ENCODE data around the gene ACTG2. TPM values are rescaled to one million over a fixed set of nuclear protein-coding genes. Genes with fewer than 3 reads are reported as not detected.

Gene ACTG2
- total and polyA plus RNA-seq, 2 donors (not counting 1 experiment from before 2014, with no cell fraction given) = not detected

DNA sequence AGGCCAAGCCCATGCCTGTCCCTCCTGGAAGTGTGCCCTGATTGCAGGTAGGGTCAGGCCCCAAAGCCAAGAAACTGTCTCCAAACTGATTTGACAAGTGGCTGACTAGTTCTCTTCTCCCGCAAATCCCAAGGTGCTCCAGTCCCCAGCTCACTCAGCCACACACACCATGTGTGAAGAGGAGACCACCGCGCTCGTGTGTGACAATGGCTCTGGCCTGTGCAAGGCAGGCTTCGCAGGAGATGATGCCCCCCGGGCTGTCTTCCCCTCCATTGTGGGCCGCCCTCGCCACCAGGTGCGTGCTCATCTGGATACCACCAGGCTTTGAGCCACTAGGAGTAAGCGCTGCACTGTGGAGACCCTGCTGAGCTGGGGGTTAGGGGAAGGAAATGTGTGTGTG, 8.3 kb downstream of the ACTG2 start:
- no peaks in the 10 kb centered on the region for H3K36me3 ChIP-seq (replicated peaks in 1 of 2; ENCODE audit: control extremely low read depth in 1 of 2, control insufficient read depth in 1 of 2, extremely low read depth in 1 of 2, insufficient read depth in 2 of 2, low read length in 1 of 2)
- H3K4me2 ChIP-seq (replicated peaks; ENCODE audit: low read depth, low read length, poor library complexity, severe bottlenecking) = no peak overlapping the region
- no peak overlapping the region for H3K4me3 ChIP-seq (ENCODE audit: control extremely low read depth in 1 of 5, extremely low read depth in 1 of 5, insufficient read depth in 1 of 5, low read depth in 2 of 5, low read length in 4 of 5)
- peaks cover 0 to 3% (median 0%) of the 10 kb centered on the region in 4 experiments for H3K27me3 ChIP-seq (replicated peaks in 1 of 4; ENCODE audit: control extremely low read depth in 1 of 4, control insufficient read depth in 3 of 4, insufficient read depth in 4 of 4, low read length in 3 of 4)
- H3K4me1 ChIP-seq (ENCODE audit: control insufficient read depth in 2 of 2, insufficient read depth in 2 of 2, low read length in 2 of 2) = peaks cover 3 to 11% of the 10 kb centered on the region in 2 donors
- ChIA-PET CTCF (no interaction called here), POLR2A (no interaction called here)
- no peak overlapping the region for H3K27ac ChIP-seq (ENCODE audit: low read length in 2 of 2)
- no peak overlapping the region for H3K27ac Mint-ChIP-seq
- no peak for TF ChIP-seq EZH2 (IDR thresholded peaks at IDR 0.05; ENCODE audit: borderline replicate concordance, insufficient read depth, low read depth, low read length, poor library complexity, severe bottlenecking)
- TF ChIP-seq, protein P1, sequence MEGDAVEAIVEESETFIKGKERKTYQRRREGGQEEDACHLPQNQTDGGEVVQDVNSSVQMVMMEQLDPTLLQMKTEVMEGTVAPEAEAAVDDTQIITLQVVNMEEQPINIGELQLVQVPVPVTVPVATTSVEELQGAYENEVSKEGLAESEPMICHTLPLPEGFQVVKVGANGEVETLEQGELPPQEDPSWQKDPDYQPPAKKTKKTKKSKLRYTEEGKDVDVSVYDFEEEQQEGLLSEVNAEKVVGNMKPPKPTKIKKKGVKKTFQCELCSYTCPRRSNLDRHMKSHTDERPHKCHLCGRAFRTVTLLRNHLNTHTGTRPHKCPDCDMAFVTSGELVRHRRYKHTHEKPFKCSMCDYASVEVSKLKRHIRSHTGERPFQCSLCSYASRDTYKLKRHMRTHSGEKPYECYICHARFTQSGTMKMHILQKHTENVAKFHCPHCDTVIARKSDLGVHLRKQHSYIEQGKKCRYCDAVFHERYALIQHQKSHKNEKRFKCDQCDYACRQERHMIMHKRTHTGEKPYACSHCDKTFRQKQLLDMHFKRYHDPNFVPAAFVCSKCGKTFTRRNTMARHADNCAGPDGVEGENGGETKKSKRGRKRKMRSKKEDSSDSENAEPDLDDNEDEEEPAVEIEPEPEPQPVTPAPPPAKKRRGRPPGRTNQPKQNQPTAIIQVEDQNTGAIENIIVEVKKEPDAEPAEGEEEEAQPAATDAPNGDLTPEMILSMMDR (IDR thresholded peaks at IDR 0.05) = no peak
- no peaks in the 10 kb centered on the region for H4K20me1 ChIP-seq (ENCODE audit: control insufficient read depth, insufficient read depth, low read length, poor library complexity, severe bottlenecking)
- H3K9me3 ChIP-seq (ENCODE audit: control extremely low read depth in 1 of 3, control insufficient read depth in 2 of 3, insufficient read depth in 1 of 3, low read length in 2 of 3) = no peaks in the 10 kb centered on the region
- peaks cover 6% of the 10 kb centered on the region for H3K4me1 Mint-ChIP-seq
- H3K27me3 Mint-ChIP-seq = peaks cover 15% of the 10 kb centered on the region
- no peak overlapping the region for H2AFZ ChIP-seq (ENCODE audit: insufficient read depth, low read depth, low read length, poor library complexity, severe bottlenecking)
- no peak overlapping the region for H3K9ac ChIP-seq (ENCODE audit: low read length)
- 96% methylated on average over 8 of the region's 10 CpGs for WGBS (ENCODE audit: insufficient coverage)
- H3K9me3 Mint-ChIP-seq (ENCODE audit: insufficient read depth) = no peaks in the 10 kb centered on the region
- H3K79me2 ChIP-seq (ENCODE audit: control insufficient read depth, insufficient read depth, low read length) = no peaks in the 10 kb centered on the region
- DNase-seq (no peak), ATAC-seq (ENCODE audit: low read depth) (no peak)
- intact Hi-C loops (cut with micrococcal nuclease) = no loop called here
- no peak overlapping the region for H3K4me3 Mint-ChIP-seq

DNA sequence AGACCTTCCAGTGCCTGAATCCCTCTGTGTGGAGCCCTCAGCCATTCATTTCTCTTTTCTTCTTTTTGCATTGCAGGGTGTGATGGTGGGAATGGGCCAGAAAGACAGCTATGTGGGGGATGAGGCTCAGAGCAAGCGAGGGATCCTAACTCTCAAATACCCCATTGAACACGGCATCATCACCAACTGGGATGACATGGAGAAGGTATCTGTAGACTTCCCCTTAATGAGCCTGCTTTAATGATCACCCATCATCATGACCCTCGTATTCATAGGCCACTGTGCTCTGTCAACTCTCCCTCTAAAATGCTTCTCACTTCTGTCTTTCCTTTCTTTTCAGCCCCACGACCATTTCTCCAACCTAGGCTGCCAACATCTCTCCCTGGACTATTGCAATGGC, 9.5 kb downstream of the ACTG2 start:
- Mint-ChIP-seq H3K4me3 (no peak overlapping the region), H3K27me3 (peaks cover 15% of the 10 kb centered on the region), H3K27ac (no peak overlapping the region), H3K4me1 (no peaks in the 10 kb centered on the region), H3K9me3 (ENCODE audit: insufficient read depth) (no peaks in the 10 kb centered on the region)
- DNase-seq = no peak
- Histone ChIP-seq H3K27ac (ENCODE audit: low read length in 2 of 2) (no peak overlapping the region), H2AFZ (ENCODE audit: insufficient read depth, low read depth, low read length, poor library complexity, severe bottlenecking) (no peak overlapping the region), H3K79me2 (ENCODE audit: control insufficient read depth, insufficient read depth, low read length) (no peaks in the 10 kb centered on the region), H3K4me2 (replicated peaks; ENCODE audit: low read depth, low read length, poor library complexity, severe bottlenecking) (no peak overlapping the region), H3K36me3 (replicated peaks in 1 of 2; ENCODE audit: control extremely low read depth in 1 of 2, control insufficient read depth in 1 of 2, extremely low read depth in 1 of 2, insufficient read depth in 2 of 2, low read length in 1 of 2) (no peaks in the 10 kb centered on the region), H3K4me1 (ENCODE audit: control insufficient read depth in 2 of 2, insufficient read depth in 2 of 2, low read length in 2 of 2) (no peaks in the 10 kb centered on the region), H4K20me1 (ENCODE audit: control insufficient read depth, insufficient read depth, low read length, poor library complexity, severe bottlenecking) (no peaks in the 10 kb centered on the region), H3K9me3 (ENCODE audit: control extremely low read depth in 1 of 3, control insufficient read depth in 2 of 3, insufficient read depth in 1 of 3, low read length in 2 of 3) (no peaks in the 10 kb centered on the region), H3K27me3 (replicated peaks in 1 of 4; ENCODE audit: control extremely low read depth in 1 of 4, control insufficient read depth in 3 of 4, insufficient read depth in 4 of 4, low read length in 3 of 4) (peaks cover 0 to 3% (median 0%) of the 10 kb centered on the region in 4 experiments), H3K9ac (ENCODE audit: low read length) (no peak overlapping the region), H3K4me3 (ENCODE audit: control extremely low read depth in 1 of 5, extremely low read depth in 1 of 5, insufficient read depth in 1 of 5, low read depth in 2 of 5, low read length in 4 of 5) (no peak overlapping the region)
- ATAC-seq (ENCODE audit: low read depth) = no peak
- intact Hi-C loops (cut with micrococcal nuclease) = no loop called here
- ChIA-PET CTCF (no interaction called here), POLR2A (no interaction called here)
- TF ChIP-seq, protein P1 (IDR thresholded peaks at IDR 0.05) = no peak
- no peak for TF ChIP-seq EZH2 (IDR thresholded peaks at IDR 0.05; ENCODE audit: borderline replicate concordance, insufficient read depth, low read depth, low read length, poor library complexity, severe bottlenecking)
- 71% methylated on average over 2 of the region's 4 CpGs for WGBS (ENCODE audit: insufficient coverage)

Measured in B cell (primary cell).